NCI-H524 (cell line): ENCODE data around the gene PXDN.

Experiments
- DNase-seq, 2 experiments: peaks; one replicate each; lab custom pipeline; 2025; lab: John Stamatoyannopoulos, UW

Gene PXDN

DNA sequence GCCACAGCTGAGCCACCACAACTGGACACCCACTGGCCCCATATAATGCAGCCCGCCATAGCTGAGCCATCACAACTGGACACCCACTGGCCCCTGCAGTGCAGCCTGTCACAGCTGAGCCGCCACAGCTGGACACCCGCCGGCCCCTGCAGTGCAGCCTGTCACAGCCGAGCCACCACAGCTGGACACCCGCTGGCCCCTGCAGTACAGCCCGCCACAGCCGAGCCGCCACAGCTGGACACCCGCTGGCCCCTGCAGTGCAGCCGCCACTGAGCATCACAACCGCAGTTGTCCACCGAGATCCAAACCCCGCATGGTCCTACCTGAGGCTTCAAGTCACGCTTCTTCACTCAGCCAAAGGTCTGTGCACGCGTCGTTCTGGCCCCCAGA, 134.2 kb downstream of the PXDN start:
- DNase-seq, result no peak

- no peak for DNase-seq
These were observed 134.7 kb downstream of the PXDN start for GRCh38 chr2:1609485-1610095.

GRCh38 chr2:1609040-1609439, 135.3 kb downstream of the PXDN start:
- DNase-seq, result no peak

DNA sequence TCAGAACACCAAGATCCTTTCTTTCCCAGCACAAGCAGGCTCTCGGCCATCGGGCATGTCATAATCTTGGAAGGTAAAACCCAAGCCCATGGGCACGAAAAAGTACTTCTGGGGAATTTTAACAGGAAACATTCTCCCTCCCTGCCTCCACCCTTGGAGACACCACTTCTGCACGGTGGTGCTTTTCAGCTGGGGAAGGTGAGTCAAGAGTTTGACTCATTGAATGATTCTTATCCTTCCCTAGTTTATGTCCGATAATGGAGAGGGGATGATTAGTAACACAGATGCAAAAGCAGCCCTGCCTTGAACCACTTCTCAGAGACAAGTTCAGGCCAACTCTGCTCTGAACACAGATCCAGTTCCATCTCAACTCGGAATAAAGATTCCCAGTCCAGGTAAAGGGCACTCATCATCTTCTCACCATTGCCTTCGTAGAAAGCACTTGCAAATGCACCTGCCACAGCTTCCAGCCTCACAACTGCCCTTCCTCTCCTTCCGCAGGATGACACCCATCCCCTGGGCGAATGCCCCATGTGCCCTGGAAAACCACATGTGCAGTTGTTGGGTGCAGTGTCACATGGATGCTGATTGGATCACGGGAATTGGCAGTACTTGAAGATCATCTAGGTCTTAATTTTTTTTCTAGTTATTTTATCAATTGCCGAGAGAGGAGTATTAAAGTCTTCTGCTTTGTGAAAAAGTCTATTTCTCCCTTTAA, 136.2 kb downstream of the PXDN start:
- DNase-seq, result no peak

- DNase-seq, result no peak
These were observed 136.9 kb downstream of the PXDN start for GRCh38 chr2:1607236-1607920.

- no peak for DNase-seq
These were observed 137.7 kb downstream of the PXDN start for GRCh38 chr2:1606421-1607235.

- no peak for DNase-seq
These were observed 138.3 kb downstream of the PXDN start for GRCh38 chr2:1606046-1606400.

- peak; percentile 54 to 69 for DNase-seq
These were observed 138.9 kb downstream of the PXDN start for GRCh38 chr2:1605102-1606045.

GRCh38 chr2:1603521-1603920, 140.8 kb downstream of the PXDN start:
- no peak for DNase-seq

DNA sequence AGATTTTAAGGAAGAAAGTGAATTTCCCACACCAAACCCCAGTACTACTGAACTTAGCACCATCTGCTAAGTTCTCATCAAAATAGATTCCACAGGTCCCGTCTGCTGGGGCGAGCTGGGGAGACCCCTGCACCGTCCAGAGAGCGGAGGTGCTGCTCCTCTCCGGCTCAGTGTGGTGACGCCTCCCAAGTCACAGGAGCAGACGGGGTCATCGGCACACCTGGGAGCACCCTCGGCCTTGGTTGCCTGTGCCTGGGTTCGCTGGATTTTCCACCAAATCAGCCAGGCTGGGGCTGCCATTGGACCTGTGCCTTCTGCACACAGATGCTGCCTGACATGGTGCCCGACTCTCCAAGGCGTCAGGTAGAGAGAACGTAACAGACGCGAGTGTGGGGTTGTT, 141.3 kb downstream of the PXDN start:
- no peak for DNase-seq

DNA sequence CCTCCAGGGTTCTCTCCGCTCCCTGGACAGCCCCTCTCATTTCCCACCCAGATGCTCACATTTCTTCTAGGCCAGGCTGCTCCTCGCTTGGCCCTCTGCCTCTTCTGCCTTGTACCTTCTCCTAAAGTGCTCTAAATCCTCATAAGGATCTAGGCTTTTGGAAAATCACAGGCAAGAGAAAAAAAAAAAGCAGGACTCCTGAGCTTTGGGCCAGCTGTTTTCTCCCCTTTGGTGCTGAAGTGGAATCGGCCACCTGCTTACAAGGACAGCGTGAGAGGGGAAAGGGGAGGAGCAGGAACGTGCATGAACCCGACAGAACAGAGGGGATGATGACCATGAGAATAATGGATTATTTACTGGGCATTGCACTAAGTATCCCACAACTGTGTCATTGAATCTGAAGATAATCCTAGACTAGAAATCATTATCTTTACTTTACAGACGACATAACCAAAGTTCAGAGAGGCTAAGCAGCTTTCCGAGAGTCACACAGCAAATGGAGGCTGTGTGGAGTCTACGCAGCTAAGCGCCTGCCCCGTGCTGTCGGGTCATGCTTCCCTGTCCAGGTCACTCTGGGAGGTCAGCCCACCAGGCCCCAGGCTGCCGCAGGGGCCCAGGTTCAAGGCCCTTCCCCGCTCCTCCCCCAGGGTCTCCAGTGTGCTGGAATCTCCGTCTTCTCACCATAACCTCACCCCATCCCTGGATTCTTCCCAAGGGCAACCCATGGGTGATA, 141.9 kb downstream of the PXDN start:
- no peak for DNase-seq

DNA sequence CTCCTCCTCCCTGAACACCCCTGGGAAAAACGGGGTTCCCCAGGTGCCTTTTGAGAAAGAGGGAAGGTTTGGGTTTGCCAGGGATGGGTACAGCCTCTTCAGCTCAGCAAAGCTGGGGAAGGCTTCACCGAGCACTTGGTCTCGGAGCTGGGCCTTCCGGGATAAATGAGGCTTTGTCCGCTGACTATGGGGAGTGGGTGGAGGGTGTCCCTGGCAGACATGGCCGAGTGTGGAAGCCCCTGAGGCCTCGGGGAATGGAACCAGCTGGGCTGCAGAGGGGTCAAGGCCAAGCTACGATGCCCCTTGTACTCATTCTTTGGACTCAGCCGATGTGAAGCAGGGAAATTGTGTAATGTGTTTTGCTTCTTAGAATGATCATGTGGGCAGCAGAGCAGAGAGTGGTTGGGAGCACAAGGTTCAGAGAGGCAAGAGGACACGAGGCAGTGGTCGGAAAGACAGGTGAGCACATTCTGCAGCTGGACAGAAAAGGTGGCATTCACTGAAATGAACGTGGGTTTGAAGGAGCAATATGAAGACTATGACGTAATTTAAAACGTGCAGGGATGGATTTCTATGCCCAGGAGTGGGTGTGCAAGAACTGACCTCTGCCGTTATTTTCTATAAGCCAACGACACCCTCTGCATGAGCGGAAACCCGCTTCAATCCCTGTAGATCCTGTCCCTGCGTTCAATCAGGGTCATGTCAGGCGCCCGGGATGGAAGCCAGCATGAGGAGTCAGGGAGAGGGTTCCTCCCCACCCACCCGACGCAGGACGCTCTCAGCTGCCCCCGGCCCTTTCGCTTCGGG, 142.6 kb downstream of the PXDN start:
- no peak for DNase-seq

DNA sequence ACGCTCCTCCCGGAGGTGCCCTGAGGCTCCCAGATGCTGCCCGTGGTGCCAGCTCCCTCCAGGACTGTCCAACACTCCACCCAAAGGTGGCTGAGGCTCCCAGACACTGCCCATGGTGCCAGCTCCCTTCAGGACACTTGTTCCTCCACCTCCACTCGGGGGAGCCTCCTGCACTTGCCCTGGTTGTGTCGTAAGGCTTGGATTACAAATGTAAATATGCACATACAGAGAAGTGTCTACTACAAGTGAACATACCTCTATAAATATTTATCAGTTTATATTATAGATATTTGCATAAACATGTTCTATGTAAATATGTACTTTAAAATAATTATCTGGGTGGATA, 143.3 kb downstream of the PXDN start:
- DNase-seq, result no peak

GRCh38 chr2:1600191-1601066, 143.9 kb downstream of the PXDN start:
- no peak for DNase-seq

GRCh38 chr2:1599301-1600085, 144.8 kb downstream of the PXDN start:
- no peak for DNase-seq

DNA sequence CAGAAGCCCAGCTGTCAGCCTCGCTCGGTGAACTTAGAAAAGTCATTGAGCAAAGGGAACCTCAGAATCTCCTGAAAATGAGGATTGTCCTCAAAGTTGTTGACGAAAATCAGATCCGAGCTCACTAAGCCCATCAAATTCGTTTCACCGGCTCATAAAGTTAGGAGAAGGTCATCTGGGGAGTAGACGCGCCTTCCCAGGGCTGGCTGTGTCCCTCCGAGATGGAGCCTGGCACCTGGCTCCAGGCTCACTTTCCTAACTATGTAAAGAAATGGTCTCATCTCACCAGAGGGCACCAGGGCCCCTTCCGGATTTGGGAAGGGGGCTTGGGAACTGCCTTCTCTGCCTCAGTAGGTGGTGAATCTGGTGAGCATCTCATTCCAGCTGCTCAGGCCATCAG, 145.5 kb downstream of the PXDN start:
- no peak for DNase-seq

DNA sequence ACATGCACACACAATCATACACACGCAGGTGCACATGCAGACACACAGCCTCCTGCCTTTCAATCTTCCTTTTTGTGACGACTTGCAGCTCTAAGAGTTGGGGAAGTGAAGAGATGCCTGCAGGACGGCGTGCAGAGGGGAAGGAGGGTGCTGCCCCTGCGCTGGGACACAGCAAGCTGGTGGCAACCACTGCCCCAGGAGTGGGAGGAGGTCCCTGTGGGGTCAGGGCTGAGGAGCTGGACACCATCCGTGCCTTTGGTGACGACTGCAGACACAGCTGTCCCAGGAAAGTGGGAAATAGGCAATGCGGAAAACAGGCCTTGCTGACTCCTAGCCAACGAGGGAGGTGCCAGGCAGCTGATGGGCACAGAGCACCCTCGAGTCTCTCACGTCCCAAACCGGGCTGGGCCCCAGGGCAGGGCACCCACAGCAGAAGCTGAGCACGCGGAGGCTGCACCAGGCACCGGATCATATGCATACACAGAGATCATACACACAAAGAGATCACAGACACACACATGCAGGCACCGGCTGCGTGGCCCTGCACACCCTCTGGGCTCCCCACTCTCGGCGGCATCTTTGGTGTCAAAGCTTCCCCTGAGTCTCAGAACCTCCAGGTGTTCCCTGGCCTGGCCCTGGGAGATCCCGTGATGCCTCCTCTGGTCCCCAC, 146.1 kb downstream of the PXDN start:
- DNase-seq, result no peak

DNA sequence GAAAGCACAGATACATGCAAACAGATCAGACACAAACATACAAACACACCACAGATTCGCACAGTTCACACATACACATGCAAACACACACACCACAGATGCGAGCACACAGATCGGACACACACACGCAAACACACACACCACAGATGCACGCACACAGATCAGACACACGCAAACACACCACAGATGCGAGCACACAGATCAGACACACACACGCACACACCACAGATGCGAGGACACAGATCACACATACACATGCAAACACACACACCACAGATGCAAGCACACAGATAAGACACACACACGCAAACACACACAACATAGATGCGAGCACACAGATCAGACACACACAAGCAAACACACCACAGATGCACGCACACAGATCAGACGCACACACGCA, 149.0 kb downstream of the PXDN start:
- no peak for DNase-seq
